PC-3 (cell line): ENCODE data around the gene RANBP10. TPM values are rescaled to one million over a fixed set of nuclear protein-coding genes. Genes with fewer than 3 reads are reported as not detected.

Source experiments
- ATAC-seq: fragments of 200-7000 bp; cut with Tn5 transposase; 2 replicates; pipeline ENCODE4 v1.9.1; 2020; ENCODE audit warnings: mild to moderate bottlenecking, moderate library complexity
- BruUV-seq: library from RNA; stranded (reverse); fragments of 400-500 nt; replicated peaks from 2 replicates; lab custom pipeline; 2021; lab: Mats Ljungman, UMichigan
- CTCF ChIA-PET: fragments of 300-600 bp; sonication (Branson Sonifier 250); formaldehyde crosslinking; loops from one replicate; lab custom pipeline; 2022; ENCODE audit warnings: antibody characterized with exemption; lab: Charles Lee
- POLR2A ChIA-PET: fragments of 300-600 bp; sonication (Branson Sonifier 250); formaldehyde crosslinking; loops from one replicate; lab custom pipeline; 2022; ENCODE audit warnings: antibody characterized with exemption; ENCODE audit not compliant: unreplicated experiment; lab: Charles Lee
- DNase-seq: peaks from one replicate; pipeline ENCODE4 v3.0.0-alpha.2; 2015
- H2AFZ ChIP-seq: fragments of 300-600 bp; sonication (generic); 2 replicates; pipeline ENCODE4 v1.6.0; 2016; ENCODE audit warnings: antibody characterized with exemption, low read length
- H3F3A ChIP-seq: fragments of 300-600 bp; sonication (generic); one replicate; pipeline ENCODE4 v1.6.0; 2017; ENCODE audit warnings: antibody characterized with exemption, low read length, control low read depth, mild to moderate bottlenecking; ENCODE audit not compliant: unreplicated experiment
- H3K27ac ChIP-seq: fragments of 300-600 bp; sonication (generic); 2 replicates; pipeline ENCODE4 v1.5.1; 2016; ENCODE audit warnings: mild to moderate bottlenecking, low read length
- H3K27me3 ChIP-seq: fragments of 300-600 bp; sonication (generic); 2 replicates; pipeline ENCODE4 v1.6.1; 2016; ENCODE audit warnings: low read length, mixed read lengths
- H3K36me3 ChIP-seq: fragments of 300-600 bp; sonication (generic); 2 replicates; pipeline ENCODE4 v1.6.1; 2016; ENCODE audit warnings: low read depth, mixed run types, low read length, mixed read lengths
- H3K4me1 ChIP-seq: fragments of 300-600 bp; sonication (generic); 2 replicates; pipeline ENCODE4 v1.5.1; 2016; ENCODE audit warnings: low read length; ENCODE audit not compliant: insufficient read depth
- H3K4me2 ChIP-seq: fragments of 300-600 bp; sonication (generic); 2 replicates; pipeline ENCODE4 v1.6.0; 2016; ENCODE audit warnings: low read length
- H3K4me3 ChIP-seq: fragments of 300-600 bp; sonication (generic); 2 replicates; pipeline ENCODE4 v1.5.1; 2016; ENCODE audit warnings: mild to moderate bottlenecking, low read length, mixed read lengths
- H3K79me2 ChIP-seq: fragments of 300-600 bp; sonication (generic); 2 replicates; pipeline ENCODE4 v1.6.1; 2017; ENCODE audit warnings: low read length, mixed read lengths
- H3K9ac ChIP-seq: fragments of 300-600 bp; sonication (generic); 2 replicates; pipeline ENCODE4 v1.6.0; 2016; ENCODE audit warnings: mild to moderate bottlenecking, low read length
- H3K9me2 ChIP-seq: fragments of 300-600 bp; sonication (generic); replicated peaks from 2 replicates; pipeline ENCODE4 v1.6.1; 2016; ENCODE audit warnings: mixed run types, low read length, mixed read lengths
- H3K9me3 ChIP-seq: fragments of 300-600 bp; sonication (generic); 2 replicates; pipeline ENCODE4 v1.6.1; 2016; ENCODE audit warnings: low read length, mixed read lengths
- H4K20me1 ChIP-seq: fragments of 300-600 bp; sonication (generic); 2 replicates; pipeline ENCODE4 v1.6.1; 2016; ENCODE audit warnings: low read length, mixed read lengths
- EZH2 ChIP-seq: fragments of 300-600 bp; sonication (generic); IDR thresholded peaks from one replicate; pipeline ENCODE4 v1.6.1; 2017; ENCODE audit warnings: antibody characterized with exemption, mild to moderate bottlenecking, low read length; ENCODE audit not compliant: unreplicated experiment
- EZH2phosphoT487 ChIP-seq: fragments of 300-600 bp; sonication (generic); IDR thresholded peaks from 2 replicates; pipeline ENCODE4 v1.6.1; 2018; ENCODE audit warnings: mild to moderate bottlenecking, antibody characterized with exemption, low read length, borderline replicate concordance
- intact Hi-C: fragments of 100-400 bp; cut with micrococcal nuclease; formaldehyde crosslinking; loops from 2 replicates; pipeline ENCODE4 v1.9.0; 2023
- total RNA-seq: library from RNA; depleted of rRNA; stranded (reverse); fragments of >200 nt; gene quantifications from 2 replicates; pipeline ENCODE4 v1.2.3, GENCODE V29; 2014
- TF ChIP-seq, protein P1 (sequence below): fragments of 300-600 bp; sonication (generic); conservative IDR thresholded peaks from 2 replicates; pipeline ENCODE4 v1.5.1; 2017; ENCODE audit warnings: antibody characterized with exemption, low read depth, mild to moderate bottlenecking, low read length

The RANBP10 gene
- total RNA-seq, 1 experiment from 2014 or later, result 5.5 TPM

DNA sequence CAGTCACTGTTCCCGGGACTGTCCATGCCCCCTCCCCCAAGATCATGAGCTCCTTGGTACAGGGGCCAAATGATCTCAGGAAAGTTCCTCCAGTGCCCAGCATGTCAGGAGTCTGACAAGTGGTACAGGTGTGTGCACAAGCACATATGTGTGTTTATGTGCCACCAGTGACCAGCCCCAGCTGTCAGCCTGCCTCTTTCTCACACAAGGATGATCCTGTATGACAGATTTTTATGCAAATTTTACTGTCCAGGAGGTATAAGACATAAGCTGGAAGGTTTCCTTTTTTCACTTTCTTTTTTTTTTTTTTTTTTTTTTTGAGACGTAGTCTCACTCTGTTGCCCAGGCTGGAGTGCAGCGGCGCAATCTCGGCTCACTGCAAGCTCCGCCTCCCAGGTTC, 55.9 kb downstream of the RANBP10 start:
- Histone ChIP-seq H3K9ac (no peak overlapping the region), H3K36me3 (no peaks in the 10 kb centered on the region), H3K4me3 (no peak overlapping the region), H3K27me3 (no peaks in the 10 kb centered on the region), H3K4me1 (no peaks in the 10 kb centered on the region), H3K4me2 (no peak overlapping the region), H3K27ac (no peak overlapping the region), H3F3A (no peaks in the 10 kb centered on the region), H3K9me2 (no peaks in the 10 kb centered on the region), H3K9me3 (no peaks in the 10 kb centered on the region), H4K20me1 (no peaks in the 10 kb centered on the region), H2AFZ (no peak overlapping the region), H3K79me2 (no peaks in the 10 kb centered on the region)
- ChIA-PET CTCF (no interaction called here), POLR2A (no interaction called here)
- intact Hi-C loops, result no loop called here
- BruUV-seq, result no TSS peak
- ATAC-seq (no peak), DNase-seq (no peak)
- no peak for TF ChIP-seq EZH2
- TF ChIP-seq EZH2phosphoT487, result no peak
- TF ChIP-seq, protein P1, sequence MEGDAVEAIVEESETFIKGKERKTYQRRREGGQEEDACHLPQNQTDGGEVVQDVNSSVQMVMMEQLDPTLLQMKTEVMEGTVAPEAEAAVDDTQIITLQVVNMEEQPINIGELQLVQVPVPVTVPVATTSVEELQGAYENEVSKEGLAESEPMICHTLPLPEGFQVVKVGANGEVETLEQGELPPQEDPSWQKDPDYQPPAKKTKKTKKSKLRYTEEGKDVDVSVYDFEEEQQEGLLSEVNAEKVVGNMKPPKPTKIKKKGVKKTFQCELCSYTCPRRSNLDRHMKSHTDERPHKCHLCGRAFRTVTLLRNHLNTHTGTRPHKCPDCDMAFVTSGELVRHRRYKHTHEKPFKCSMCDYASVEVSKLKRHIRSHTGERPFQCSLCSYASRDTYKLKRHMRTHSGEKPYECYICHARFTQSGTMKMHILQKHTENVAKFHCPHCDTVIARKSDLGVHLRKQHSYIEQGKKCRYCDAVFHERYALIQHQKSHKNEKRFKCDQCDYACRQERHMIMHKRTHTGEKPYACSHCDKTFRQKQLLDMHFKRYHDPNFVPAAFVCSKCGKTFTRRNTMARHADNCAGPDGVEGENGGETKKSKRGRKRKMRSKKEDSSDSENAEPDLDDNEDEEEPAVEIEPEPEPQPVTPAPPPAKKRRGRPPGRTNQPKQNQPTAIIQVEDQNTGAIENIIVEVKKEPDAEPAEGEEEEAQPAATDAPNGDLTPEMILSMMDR, result no peak

DNA sequence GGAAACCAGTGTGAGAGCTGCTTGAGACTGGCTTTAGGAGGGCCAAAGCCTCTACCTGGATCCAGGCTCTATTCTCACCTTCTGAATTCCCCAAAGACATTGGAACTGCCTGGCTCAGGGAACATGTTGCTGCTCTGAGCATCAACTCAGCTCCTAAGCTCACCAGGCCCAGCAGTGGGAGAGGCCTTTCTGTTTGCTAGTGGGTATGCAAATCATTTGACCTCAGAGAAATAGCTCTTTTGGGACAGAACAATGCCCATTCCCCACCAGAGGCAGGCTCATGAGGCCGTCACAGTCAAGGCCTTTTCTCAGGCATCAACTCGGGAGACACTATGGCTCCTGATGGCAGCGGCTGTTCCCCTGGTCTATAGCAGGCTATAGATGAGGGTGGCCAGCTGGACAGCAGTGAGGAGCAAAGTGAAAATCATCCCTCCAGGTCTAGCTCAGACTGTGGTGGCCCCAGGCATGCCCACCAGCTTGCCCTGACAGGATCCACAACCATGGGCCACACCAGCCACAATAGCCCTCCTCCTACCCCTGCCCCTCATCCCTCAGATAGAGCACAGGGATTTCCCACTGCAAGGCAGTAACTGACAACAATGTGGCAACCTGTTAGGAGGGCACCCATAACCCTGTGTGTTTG, 56.8 kb downstream of the RANBP10 start:
- intact Hi-C loops, result no loop called here
- Histone ChIP-seq H3K9ac (no peak overlapping the region), H2AFZ (no peak overlapping the region), H3K36me3 (no peaks in the 10 kb centered on the region), H3K4me3 (no peak overlapping the region), H3K27ac (no peak overlapping the region), H4K20me1 (no peaks in the 10 kb centered on the region), H3F3A (no peaks in the 10 kb centered on the region), H3K4me2 (no peak overlapping the region), H3K4me1 (no peaks in the 10 kb centered on the region), H3K79me2 (no peaks in the 10 kb centered on the region), H3K27me3 (no peaks in the 10 kb centered on the region), H3K9me2 (no peaks in the 10 kb centered on the region), H3K9me3 (no peaks in the 10 kb centered on the region)
- BruUV-seq, result no TSS peak
- ATAC-seq (no peak), DNase-seq (no peak)
- TF ChIP-seq EZH2 (no peak), EZH2phosphoT487 (no peak)
- TF ChIP-seq, protein P1, result no peak
- POLR2A ChIA-PET, result no interaction called here
- CTCF ChIA-PET, result no interaction called here

DNA sequence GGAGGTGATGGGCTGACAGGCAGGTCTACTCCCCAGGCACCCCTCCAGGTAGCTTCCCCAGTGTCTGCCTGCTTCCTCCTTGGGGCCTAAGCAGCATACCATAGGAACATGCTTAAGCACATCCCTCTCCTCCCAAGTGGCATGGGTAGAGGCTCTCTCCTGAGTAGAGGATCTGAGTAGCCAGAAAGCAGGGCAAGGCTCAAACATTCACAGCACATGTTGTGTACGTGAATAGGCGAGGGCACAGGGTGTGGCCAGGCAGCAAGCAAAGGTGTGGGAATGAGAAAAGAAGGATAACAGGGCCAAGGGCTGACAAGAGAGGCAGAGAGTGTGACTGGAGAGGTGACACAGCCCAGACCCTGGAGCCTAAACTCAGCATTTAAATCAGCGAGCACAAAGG, 57.5 kb downstream of the RANBP10 start:
- Histone ChIP-seq H3K79me2 (no peaks in the 10 kb centered on the region), H3K9me2 (no peaks in the 10 kb centered on the region), H3K9ac (no peak overlapping the region), H3K9me3 (no peaks in the 10 kb centered on the region), H3F3A (no peaks in the 10 kb centered on the region), H3K4me3 (no peak overlapping the region), H3K27me3 (no peaks in the 10 kb centered on the region), H3K4me2 (no peak overlapping the region), H3K27ac (no peak overlapping the region), H3K4me1 (no peaks in the 10 kb centered on the region), H2AFZ (no peak overlapping the region), H4K20me1 (no peaks in the 10 kb centered on the region), H3K36me3 (no peaks in the 10 kb centered on the region)
- DNase-seq, result no peak
- CTCF ChIA-PET, result no interaction called here
- intact Hi-C loops, result no loop called here
- POLR2A ChIA-PET, result no interaction called here
- no TSS peak for BruUV-seq
- no peak for TF ChIP-seq EZH2phosphoT487
- no peak for TF ChIP-seq EZH2
- TF ChIP-seq, protein P1, result no peak
- ATAC-seq, result no peak
